Fibroblast of skin of scalp (primary cell): ENCODE results near the gene IDS. TPM values are rescaled to one million over a fixed set of nuclear protein-coding genes. Genes with fewer than 3 reads are reported as not detected.
"Not testable (repeated sequence)": the region's sequence is repeated elsewhere in the genome, so short reads cannot be mapped to it uniquely, and the experiment has no call there.

ENCODE experiments used
- DNase-seq: peaks from one replicate; pipeline ENCODE4 v3.0.0-alpha.2; 2013
- polyA plus RNA-seq, 2 experiments: library from polyadenylated mRNA; unstranded; fragments of 120-200 nt; gene quantifications; one replicate each; pipeline ENCODE4 v1.2.1, GENCODE V29; 2013; ENCODE audit not compliant: insufficient read length in 2 of 2

IDS gene, protein sequence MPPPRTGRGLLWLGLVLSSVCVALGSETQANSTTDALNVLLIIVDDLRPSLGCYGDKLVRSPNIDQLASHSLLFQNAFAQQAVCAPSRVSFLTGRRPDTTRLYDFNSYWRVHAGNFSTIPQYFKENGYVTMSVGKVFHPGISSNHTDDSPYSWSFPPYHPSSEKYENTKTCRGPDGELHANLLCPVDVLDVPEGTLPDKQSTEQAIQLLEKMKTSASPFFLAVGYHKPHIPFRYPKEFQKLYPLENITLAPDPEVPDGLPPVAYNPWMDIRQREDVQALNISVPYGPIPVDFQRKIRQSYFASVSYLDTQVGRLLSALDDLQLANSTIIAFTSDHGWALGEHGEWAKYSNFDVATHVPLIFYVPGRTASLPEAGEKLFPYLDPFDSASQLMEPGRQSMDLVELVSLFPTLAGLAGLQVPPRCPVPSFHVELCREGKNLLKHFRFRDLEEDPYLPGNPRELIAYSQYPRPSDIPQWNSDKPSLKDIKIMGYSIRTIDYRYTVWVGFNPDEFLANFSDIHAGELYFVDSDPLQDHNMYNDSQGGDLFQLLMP
- polyA plus RNA-seq (2013, experiment 1 of 2; ENCODE audit: insufficient read length) = 46.6 TPM
- 49.8 TPM for polyA plus RNA-seq (2013, experiment 2 of 2; ENCODE audit: insufficient read length)

DNA sequence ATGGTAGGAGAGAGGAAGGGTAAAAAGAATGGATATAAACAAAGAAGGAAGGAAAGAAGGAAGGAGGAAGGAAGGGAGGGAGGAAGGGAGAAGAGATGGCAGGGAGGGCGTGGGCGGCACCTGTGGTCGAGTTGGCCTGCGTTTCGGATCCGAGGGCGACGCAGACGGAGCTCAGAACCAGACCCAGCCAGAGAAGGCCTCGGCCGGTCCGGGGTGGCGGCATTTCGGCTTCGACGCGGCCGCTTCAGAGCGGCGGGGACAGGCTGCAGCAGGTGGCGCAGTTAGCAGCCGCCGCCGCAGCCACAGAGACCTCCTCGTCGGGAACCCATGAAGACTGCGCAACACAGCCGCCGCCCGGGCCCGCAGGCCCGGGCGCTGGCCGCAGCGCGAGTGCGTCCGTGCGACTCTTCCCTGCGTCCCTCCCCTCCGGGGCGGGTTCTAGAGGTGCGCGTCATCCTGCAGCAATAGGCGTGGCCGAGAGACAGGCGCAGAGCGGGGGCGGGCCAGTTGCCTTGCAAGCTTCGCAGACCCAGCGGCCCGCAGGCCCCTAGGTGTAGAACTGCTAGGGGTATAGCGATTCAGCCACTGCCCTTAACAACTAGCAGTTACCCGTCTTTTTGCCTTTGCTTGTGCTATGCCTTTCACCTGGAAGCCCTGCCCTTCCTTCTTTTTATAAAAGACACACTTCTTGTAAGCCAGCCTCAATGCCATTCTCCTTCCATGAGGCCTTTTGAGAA, at the start of gene IDS:
TSS of gene IDS (minus strand) at position 392 of the 737 bp plus-strand sequence. CDS start at position 223, 169 bp downstream.
- peak; percentile 82 for DNase-seq

DNA sequence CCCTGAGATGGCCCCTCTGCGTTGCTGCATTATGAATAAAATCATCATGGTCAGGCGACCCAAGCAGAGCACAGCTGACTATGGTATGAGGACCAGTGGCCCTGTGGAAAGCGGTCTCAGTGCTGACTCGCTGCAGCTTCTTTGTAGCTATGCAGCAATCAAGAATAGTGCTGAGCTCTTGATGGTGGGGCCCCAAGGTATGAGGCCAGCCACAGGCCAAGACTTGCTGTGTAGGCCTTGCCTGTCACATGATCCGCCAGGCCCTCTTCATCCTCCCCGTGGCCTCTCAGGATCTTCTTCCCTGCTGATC, 46.8 kb upstream of the IDS start:
- DNase-seq = not testable (repeated sequence)

GRCh38 chrX:149551245-149551938, 46.3 kb upstream of the IDS start:
- DNase-seq = not testable (repeated sequence)

DNA sequence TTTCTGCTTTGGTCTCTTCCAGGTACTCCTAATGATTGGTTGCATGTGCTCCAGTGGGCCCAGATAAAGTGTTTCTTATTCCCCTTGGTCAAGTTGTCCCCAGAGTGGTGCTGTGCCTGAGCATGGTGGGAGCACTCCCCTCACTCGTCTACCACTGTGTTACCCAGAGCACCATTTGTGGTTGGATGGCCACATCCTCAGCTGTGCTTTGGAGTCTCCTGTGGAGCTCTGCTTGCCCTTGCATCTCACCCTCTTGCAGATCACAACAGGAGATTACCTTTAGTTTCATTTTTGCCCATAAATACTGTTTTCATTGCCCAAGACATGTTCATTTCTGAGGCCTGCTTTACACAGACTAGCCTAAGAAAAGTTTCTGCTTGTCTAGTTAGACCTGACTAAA, 45.3 kb upstream of the IDS start:
- not testable (repeated sequence) for DNase-seq

DNA sequence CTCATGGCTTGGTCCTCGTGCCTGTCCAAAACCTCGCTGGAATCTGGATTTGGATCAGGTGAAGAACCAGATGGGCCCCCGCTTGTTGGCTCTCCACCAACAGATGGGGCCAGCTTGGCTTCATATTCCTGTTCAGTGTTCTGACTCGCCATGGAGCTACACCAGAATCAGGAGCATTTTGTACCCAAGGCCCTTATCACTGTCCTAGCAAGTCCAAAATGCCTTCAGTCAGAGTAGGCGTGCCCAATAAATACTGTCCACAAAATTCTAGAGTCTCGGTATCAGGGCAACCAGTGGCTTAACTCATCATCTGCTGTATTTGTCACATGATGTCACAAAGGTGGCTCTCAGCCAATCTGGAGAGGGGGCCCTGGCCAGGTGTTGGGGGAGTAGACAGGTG, 44.6 kb upstream of the IDS start, which contains the start of gene HSFX3:
TSS of gene HSFX3 (minus strand) at position 224 of the 400 bp plus-strand sequence. CDS start at position 152, 72 bp downstream.
- DNase-seq = not testable (repeated sequence)

GRCh38 chrX:149547782-149548181, 42.7 kb upstream of the IDS start:
- DNase-seq = not testable (repeated sequence)

DNA sequence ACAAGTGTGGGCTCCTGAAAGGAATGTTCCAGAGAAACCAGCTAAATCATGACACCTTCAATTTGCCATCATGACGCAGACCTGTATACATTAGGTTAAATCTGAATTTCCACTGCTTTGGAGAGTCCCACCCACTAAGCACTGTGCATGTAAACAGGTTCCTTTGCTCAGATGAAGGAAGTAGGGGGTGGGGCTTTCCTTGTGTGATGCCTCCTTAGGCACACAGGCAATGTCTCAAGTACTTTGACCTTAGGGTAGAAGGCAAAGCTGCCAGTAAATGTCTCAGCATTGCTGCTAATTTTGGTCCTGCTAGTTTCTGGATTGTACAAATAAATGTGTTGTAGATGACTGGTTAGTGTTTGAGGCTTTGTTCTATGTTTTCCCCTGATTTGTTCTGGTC, 41.9 kb upstream of the IDS start:
- not testable (repeated sequence) for DNase-seq

- DNase-seq = peak; percentile 26
Measured at GRCh38 chrX:149545545-149546543, 40.7 kb upstream of the IDS start.

DNA sequence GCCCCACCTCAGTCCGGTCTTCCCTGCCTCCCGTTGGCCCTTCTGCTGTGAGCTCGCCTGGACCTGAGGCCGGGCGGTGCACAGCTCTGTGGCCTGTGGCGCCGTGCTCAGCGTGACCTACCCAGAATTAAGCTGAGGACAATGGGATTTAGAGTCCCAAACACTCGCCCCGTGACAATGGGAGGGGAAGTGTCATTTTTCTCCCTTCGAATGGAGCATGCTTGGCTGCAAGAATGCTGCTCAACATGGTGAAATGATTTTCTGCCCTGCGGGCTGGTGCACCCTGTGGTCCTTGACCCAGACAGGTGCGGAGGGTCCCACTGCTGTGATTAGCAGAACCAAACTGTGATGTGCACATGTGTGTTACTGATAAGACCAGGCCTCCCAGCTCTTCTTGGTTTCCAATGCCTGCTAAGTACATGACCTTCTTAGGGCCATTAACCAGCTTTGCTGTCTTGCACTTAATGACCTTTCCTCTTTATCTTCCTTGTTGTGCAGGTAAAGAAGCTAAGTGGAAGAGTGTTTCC, 36.5 kb upstream of the IDS start:
- no peak for DNase-seq

- DNase-seq = peak; percentile 94
Measured at GRCh38 chrX:149540621-149541520, 35.8 kb upstream of the IDS start, which contains the start of gene EOLA1. TSS of gene EOLA1 (plus strand) at chrX:149541012. CDS start at chrX:149545631, 4,619 bp downstream.

- peak; percentile 93 for DNase-seq
Measured at GRCh38 chrX:149540131-149540620, 35.1 kb upstream of the IDS start.

- peak; percentile 94 for DNase-seq
Measured at GRCh38 chrX:149539283-149540130, 34.4 kb upstream of the IDS start.

GRCh38 chrX:149537474-149537873, 32.4 kb upstream of the IDS start:
- DNase-seq = not testable (repeated sequence)

DNA sequence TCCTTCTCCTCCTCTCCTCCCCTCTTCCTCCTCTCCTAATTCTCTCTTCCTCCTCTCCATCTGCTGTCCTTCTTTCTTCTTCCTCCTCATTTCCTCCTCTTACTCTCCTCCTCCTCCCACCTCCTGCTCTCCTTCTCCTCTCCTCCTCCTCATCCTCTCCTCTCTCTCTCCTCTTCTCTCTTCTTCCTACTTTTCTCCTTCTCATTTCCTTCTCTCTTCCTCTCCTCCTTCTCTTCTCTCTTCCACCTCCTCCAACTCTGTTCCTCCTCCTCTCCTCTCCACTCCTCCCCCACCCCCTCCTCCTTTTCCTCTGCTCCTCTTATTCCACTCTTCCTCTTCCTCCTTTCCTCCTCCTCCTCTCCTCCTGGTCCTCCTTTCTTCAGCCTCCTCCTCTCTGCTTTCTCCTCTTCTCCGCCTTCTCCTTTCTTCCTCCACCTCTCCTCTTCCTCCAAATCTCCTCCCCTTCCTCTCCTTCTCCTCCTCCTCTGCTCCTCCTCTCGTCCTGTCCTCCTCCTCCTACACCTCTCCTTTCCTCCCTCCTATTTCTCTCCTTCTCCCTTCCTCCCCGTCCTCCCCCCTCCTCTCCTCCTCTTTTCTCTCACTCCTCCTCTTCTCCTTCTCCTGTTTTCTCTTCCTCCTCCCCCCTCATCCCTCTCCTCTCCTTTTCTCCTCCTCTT, 30.0 kb upstream of the IDS start:
- not testable (repeated sequence) for DNase-seq

DNA sequence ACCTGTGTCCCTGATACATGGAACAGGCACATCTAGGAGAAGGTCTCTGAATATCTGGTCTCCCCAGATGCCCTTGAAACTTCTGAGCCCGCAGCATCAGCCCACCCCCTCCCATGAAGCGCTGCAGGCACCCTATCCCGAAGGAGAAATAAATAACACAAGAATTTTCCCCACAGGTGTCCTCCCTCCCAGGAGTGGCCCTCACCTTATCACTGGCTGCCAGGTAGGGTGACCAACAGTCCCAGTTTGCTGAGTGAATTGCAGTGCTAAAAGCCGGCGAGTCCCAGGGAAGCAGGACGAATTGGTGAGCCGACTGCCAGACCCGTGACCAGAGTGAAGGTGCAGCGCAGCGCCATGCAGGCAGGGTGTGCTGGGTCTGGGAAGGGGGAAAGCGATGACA, 28.9 kb upstream of the IDS start:
- not testable (repeated sequence) for DNase-seq

DNA sequence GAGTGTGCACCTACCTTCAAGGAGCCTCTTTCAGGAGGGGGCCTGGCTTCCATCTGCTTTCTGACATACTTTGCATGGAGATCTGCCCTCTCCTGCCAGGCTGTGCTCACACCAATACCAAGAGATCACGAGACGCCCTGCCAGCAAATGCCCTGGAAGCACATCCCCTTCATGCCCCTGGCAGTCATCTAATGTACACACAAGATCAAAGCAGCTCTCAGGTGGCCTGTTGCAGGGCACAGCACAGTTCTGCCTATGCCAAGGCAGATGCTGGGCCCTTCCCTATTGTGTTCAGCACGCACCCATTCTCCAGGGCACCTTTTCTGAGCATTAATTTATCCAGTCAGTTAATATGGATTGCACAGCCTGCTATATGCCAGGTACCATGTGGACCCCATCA, 27.8 kb upstream of the IDS start:
- DNase-seq = not testable (repeated sequence)

GRCh38 chrX:149531599-149531998, 26.5 kb upstream of the IDS start:
- no peak for DNase-seq

DNA sequence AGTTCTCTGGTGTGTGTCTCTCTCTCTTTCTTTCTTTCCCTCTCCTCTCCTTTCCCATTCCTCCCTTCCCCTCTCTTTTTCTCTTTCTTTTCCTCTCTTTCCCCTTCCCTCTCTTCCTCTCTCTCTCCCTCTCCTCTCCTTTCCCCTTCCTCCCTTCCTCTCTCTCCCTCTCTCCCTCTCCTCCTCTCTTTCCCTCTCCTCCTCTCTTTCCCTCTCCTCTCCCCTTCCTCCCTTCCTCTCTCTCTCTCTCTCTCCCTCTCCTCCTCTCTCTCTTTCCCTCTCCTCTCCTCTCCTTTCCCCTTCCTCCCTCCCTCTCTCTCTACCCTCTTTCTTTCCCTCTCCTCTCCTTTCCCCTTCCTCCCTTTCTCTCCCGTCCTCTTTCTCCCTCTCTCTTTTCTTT, 23.3 kb upstream of the IDS start:
- no peak for DNase-seq
